ENCODE data around the gene TIMM50. TPM values are rescaled to one million over a fixed set of nuclear protein-coding genes. Genes with fewer than 3 reads are reported as not detected.

Gene TIMM50
- total and polyA plus RNA-seq, 2 of the 8 experiments (the other 6 are each of a cell fraction or from before 2014, with no cell fraction given), result 155 to 187 TPM

GRCh38 chr19:39506598-39506943 is 25.9 kb downstream of the TIMM50 start:
- H3K56ac ChIP-seq (replicated peaks; ENCODE audit: insufficient read length, low read depth, low read length), result no peak overlapping the region
- POLR2A ChIA-PET (ENCODE audit: partially characterized antibody), result interaction anchor here (0.5 to 3.4 kb wide), 8 partner anchors 8 to 98 kb away, joined by 3 to 15 read pairs (median 4); partner anchors contain the start of gene DLL3
- no peak overlapping the region for H2AK5ac ChIP-seq (ENCODE audit: low read depth, low read length)
- TF ChIP-seq SRF (IDR thresholded peaks at IDR 0.05; ENCODE audit: low read depth, low read length), result no peak
- no peak for TF ChIP-seq HDAC2 (IDR thresholded peaks at IDR 0.05; ENCODE audit: borderline replicate concordance in 1 of 2, low read depth in 2 of 2, low read length in 2 of 2)
- no peak for TF ChIP-seq EZH2 (IDR thresholded peaks at IDR 0.05; ENCODE audit: low read depth, low read length, severe bottlenecking)
- no peak for FAIRE-seq
- no peak overlapping the region for H3K23ac ChIP-seq (ENCODE audit: insufficient read length)
- H3K14ac ChIP-seq (ENCODE audit: insufficient read length), result no peak overlapping the region
- H2BK120ac ChIP-seq (replicated peaks; ENCODE audit: low read depth, low read length), result no peak overlapping the region
- H4K8ac ChIP-seq (ENCODE audit: extremely low read depth, insufficient read depth, low read length), result no peak overlapping the region
- no peak overlapping the region for H3K18ac ChIP-seq (ENCODE audit: extremely low read depth, low read length)
- DNase-seq (ENCODE audit: low read depth in 1 of 2, low spot score in 2 of 2), result no peak
- 0 out of 2 replicates have a peak overlapping the region, but pooled peaks have one; percentile 16 for H2AFZ ChIP-seq (ENCODE audit: low read length)
- H3K79me1 ChIP-seq (ENCODE audit: low read depth, low read length), result no peaks in the 10 kb centered on the region
- no peak overlapping the region for H2BK20ac ChIP-seq (ENCODE audit: low read length)
- 80% methylated on average over 7 of the region's 7 CpGs; no CpG with 5 or more reads in 1 of the 2 experiments for WGBS, 2 experiments (ENCODE audit: extremely low coverage in 1 of 2, insufficient coverage in 1 of 2, insufficient read length in 1 of 2, insufficient replicate concordance in 2 of 2, low coverage in 1 of 2, low lambda C conversion rate in 2 of 2, missing lambda C conversion rate in 1 of 2)
- peaks cover 29 to 73% (median 64%) of the 10 kb centered on the region in 4 experiments for H3K27me3 ChIP-seq (replicated peaks in 1 of 4; ENCODE audit: control insufficient read depth in 3 of 4, extremely low read depth in 1 of 4, insufficient read depth in 3 of 4, low read length in 3 of 4)
- H3K9me3 ChIP-seq (ENCODE audit: insufficient read depth in 2 of 2, low read depth in 1 of 2, low read length in 1 of 2), result peaks cover 4 to 6% of the 10 kb centered on the region in 2 experiments; a peak in 3 of 4 replicates
- H3K23me2 ChIP-seq (ENCODE audit: low read depth, low read length), result peaks cover 7% of the 10 kb centered on the region
- no peak overlapping the region for H2BK12ac ChIP-seq (ENCODE audit: low read depth, low read length)
- H3K4ac ChIP-seq (replicated peaks; ENCODE audit: insufficient read length, low read depth, low read length), result no peak overlapping the region
- CTCF ChIA-PET (ENCODE audit: partially characterized antibody), result interaction anchor here (1.0 to 1.9 kb wide), 5 partner anchors 9 to 121 kb away, joined by 3 to 11 read pairs (median 7); partner anchors contain the start of gene EID2B
- 0 out of 8 replicates have a peak overlapping the region, but pooled peaks of 1 of the 4 experiments have one; percentile 74 for H3K4me3 ChIP-seq (ENCODE audit: extremely low read depth in 1 of 4, insufficient read depth in 2 of 4, low read depth in 3 of 4, low read length in 4 of 4)
- no peak overlapping the region for H3K9ac ChIP-seq (replicated peaks in 1 of 4; ENCODE audit: extremely low read depth in 1 of 4, low read depth in 3 of 4, low read length in 3 of 4)
- H3K4me1 ChIP-seq (replicated peaks in 1 of 4; ENCODE audit: control insufficient read depth in 3 of 4, insufficient read depth in 4 of 4, low read length in 3 of 4), result peaks cover 0 to 4% (median 0%) of the 10 kb centered on the region in 4 experiments; a peak in 2 of 7 replicates
- H4K91ac ChIP-seq (replicated peaks; ENCODE audit: insufficient read length, low read length), result no peak overlapping the region
- H2BK15ac ChIP-seq (ENCODE audit: low read length), result no peak overlapping the region
- no peaks in the 10 kb centered on the region for H3K36me3 ChIP-seq (ENCODE audit: control insufficient read depth in 2 of 4, insufficient read depth in 4 of 4, low read length in 3 of 4)
- no peaks in the 10 kb centered on the region for H3K79me2 ChIP-seq (ENCODE audit: control insufficient read depth in 1 of 2, insufficient read depth in 2 of 2, low read length in 2 of 2)
- H4K20me1 ChIP-seq (replicated peaks in 1 of 2; ENCODE audit: control insufficient read depth in 1 of 2, insufficient read depth in 2 of 2, low read length in 2 of 2), result peaks cover 0 to 3% of the 10 kb centered on the region in 2 experiments
- H2BK5ac ChIP-seq (ENCODE audit: low read depth, low read length), result no peak overlapping the region
- peak overlapping the region; percentile 86 to 98; a peak in 3 of 4 replicates for H3K4me2 ChIP-seq (ENCODE audit: insufficient read depth in 1 of 2, low read depth in 2 of 2, low read length in 2 of 2)
- H4K5ac ChIP-seq (ENCODE audit: insufficient read length, low read depth, low read length), result no peak overlapping the region
- no peak overlapping the region for H3K27ac ChIP-seq (ENCODE audit: low read depth, low read length)

All from H1 (cell line).